GM23248 (cell line): Measurements from ENCODE around the gene FRMD5. TPM values are rescaled to one million over a fixed set of nuclear protein-coding genes. Genes with fewer than 3 reads are reported as not detected.

Source experiments
- DNase-seq: peaks from one replicate; pipeline ENCODE4 v3.0.0-alpha.2; 2015
- H2AFZ ChIP-seq: fragments of 200-600 bp; sonication (generic); 2 replicates; pipeline ENCODE4 v1.6.1; 2016; ENCODE audit warnings: antibody characterized with exemption
- H3F3A ChIP-seq: fragments of 200-600 bp; sonication (generic); 2 replicates; pipeline ENCODE4 v1.6.1; 2016; ENCODE audit warnings: mild to moderate bottlenecking, antibody characterized with exemption, mixed run types; ENCODE audit not compliant: insufficient read depth
- H3K27ac ChIP-seq: fragments of 200-600 bp; sonication (generic); 2 replicates; pipeline ENCODE4 v1.5.1; 2016; ENCODE audit warnings: mild to moderate bottlenecking
- H3K27me3 ChIP-seq: fragments of 200-600 bp; sonication (generic); replicated peaks from 2 replicates; pipeline ENCODE4 v1.6.1; 2016; ENCODE audit warnings: mild to moderate bottlenecking; ENCODE audit not compliant: insufficient read depth
- H3K36me3 ChIP-seq: fragments of 200-600 bp; sonication (generic); 2 replicates; pipeline ENCODE4 v1.6.1; 2016; ENCODE audit warnings: low read depth, mild to moderate bottlenecking
- H3K4me1 ChIP-seq: fragments of 200-600 bp; sonication (generic); 2 replicates; pipeline ENCODE4 v1.6.1; 2016; ENCODE audit warnings: mild to moderate bottlenecking; ENCODE audit not compliant: insufficient read depth
- H3K4me2 ChIP-seq: fragments of 200-600 bp; sonication (generic); one replicate; pipeline ENCODE4 v1.6.1; 2016; ENCODE audit warnings: mild to moderate bottlenecking; ENCODE audit not compliant: unreplicated experiment
- H3K4me3 ChIP-seq: fragments of 200-600 bp; sonication (generic); 2 replicates; pipeline ENCODE4 v1.5.1; 2016; ENCODE audit warnings: mild to moderate bottlenecking
- H3K79me2 ChIP-seq: fragments of 200-600 bp; sonication (generic); 2 replicates; pipeline ENCODE4 v1.6.1; 2016; ENCODE audit warnings: mild to moderate bottlenecking; ENCODE audit not compliant: insufficient read depth
- H3K9ac ChIP-seq: fragments of 200-600 bp; sonication (generic); 2 replicates; pipeline ENCODE4 v1.6.1; 2016; ENCODE audit warnings: mild to moderate bottlenecking
- H3K9me2 ChIP-seq: fragments of 200-600 bp; sonication (generic); 2 replicates; pipeline ENCODE4 v1.6.1; 2016; ENCODE audit warnings: mixed run types, mild to moderate bottlenecking, moderate library complexity; ENCODE audit not compliant: insufficient read depth
- H3K9me3 ChIP-seq: fragments of 200-600 bp; sonication (generic); one replicate; pipeline ENCODE4 v1.6.1; 2017; ENCODE audit warnings: low read depth
- H4K20me1 ChIP-seq: fragments of 200-600 bp; sonication (generic); 2 replicates; pipeline ENCODE4 v1.6.0; 2016; ENCODE audit not compliant: insufficient read depth
- EZH2 ChIP-seq: fragments of 200-600 bp; sonication (generic); IDR thresholded peaks from 2 replicates; pipeline ENCODE4 v1.6.1; 2018; ENCODE audit warnings: antibody characterized with exemption, mild to moderate bottlenecking; ENCODE audit not compliant: insufficient read depth, poor library complexity, severe bottlenecking
- EZH2phosphoT487 ChIP-seq: fragments of 200-600 bp; sonication (generic); IDR thresholded peaks from 2 replicates; pipeline ENCODE4 v1.6.1; 2018; ENCODE audit warnings: antibody characterized with exemption, moderate library complexity, mild to moderate bottlenecking, low read depth; ENCODE audit not compliant: insufficient read depth
- WGBS, 2 experiments: methylation state at CpG; one replicate each; pipeline ENCODE4 v1.1.6; 2015 to 2017; ENCODE audit warnings: low lambda C conversion rate in 2 of 2, low coverage in 1 of 2; ENCODE audit errors: missing lambda C conversion rate in 2 of 2; 5-methylcytosine and 5-hydroxymethylcytosine counted together
- in situ Hi-C: fragments of 300-500 bp; cut with MboI; formaldehyde crosslinking; loops from 2 replicates; pipeline ENCODE4 v1.15.0; 2020
- polyA plus RNA-seq: library from polyadenylated mRNA; unstranded; fragments of >200 nt; fragmentation: Nextera tagmentation; extraction: Ambion mirVana; gene quantifications from 2 replicates; pipeline ENCODE4 v1.2.1, GENCODE V29; 2016
- total RNA-seq: library from RNA; depleted of rRNA; stranded (reverse); fragments of >200 nt; shearing (Covaris generic); gene quantifications from 2 replicates; pipeline ENCODE4 v1.2.3, GENCODE V29; 2014

Gene FRMD5
- total and polyA plus RNA-seq, 2 experiments from 2014 or later: 0.65 to 2.9 TPM

DNA sequence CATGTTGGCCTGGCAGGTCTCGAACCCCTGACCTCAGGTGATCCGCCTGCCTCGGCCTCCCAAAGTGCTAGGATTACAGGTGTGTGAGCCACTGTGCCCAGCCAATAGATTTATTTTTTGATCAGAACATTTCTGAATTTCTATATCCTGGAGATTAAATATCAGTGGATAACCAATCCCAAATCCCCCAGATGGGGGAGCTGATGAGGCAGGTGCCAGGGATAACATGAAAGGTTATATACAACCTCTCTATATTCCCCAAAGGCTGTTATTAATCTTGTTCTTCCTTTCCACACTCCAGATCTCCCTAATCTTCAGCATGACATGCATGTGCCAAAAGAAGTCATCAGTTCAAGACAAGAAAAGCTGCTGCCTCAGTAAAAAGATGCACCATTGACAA is 256.0 kb downstream of the FRMD5 start:
- Histone ChIP-seq H3K4me3 (no peak overlapping the region), H3K36me3 (no peaks in the 10 kb centered on the region), H2AFZ (no peak overlapping the region), H3K27ac (no peak overlapping the region), H3K9me3 (no peaks in the 10 kb centered on the region), H3K27me3 (no peaks in the 10 kb centered on the region), H3K4me2 (no peak overlapping the region), H3K4me1 (peaks cover 8% of the 10 kb centered on the region), H3K79me2 (no peaks in the 10 kb centered on the region), H4K20me1 (no peaks in the 10 kb centered on the region), H3F3A (no peaks in the 10 kb centered on the region; the same call in 1 of the 2 replicates), H3K9ac (no peak overlapping the region), H3K9me2 (no peaks in the 10 kb centered on the region)
- in situ Hi-C loops: no loop called here
- 40 to 51% methylated on average over 3 of the region's 3 CpGs for WGBS, 2 experiments
- peak; percentile 45 for DNase-seq
- TF ChIP-seq EZH2phosphoT487 (no peak), EZH2 (no peak)

GRCh38 chr15:43934480-43934879 is 260.6 kb downstream of the FRMD5 start:
- Histone ChIP-seq H3K4me1 (peaks cover 9% of the 10 kb centered on the region), H3K36me3 (no peaks in the 10 kb centered on the region), H2AFZ (no peak overlapping the region), H3K4me3 (no peak overlapping the region), H3K9me2 (no peaks in the 10 kb centered on the region), H3K27ac (no peak overlapping the region), H3K9me3 (no peaks in the 10 kb centered on the region), H4K20me1 (no peaks in the 10 kb centered on the region), H3K27me3 (no peaks in the 10 kb centered on the region), H3K79me2 (no peaks in the 10 kb centered on the region), H3K9ac (no peak overlapping the region), H3K4me2 (no peak overlapping the region), H3F3A (no peaks in the 10 kb centered on the region)
- peak; percentile 65 for DNase-seq
- WGBS, 2 experiments: 74 to 77% methylated on average over 6 of the region's 6 CpGs
- no peak for TF ChIP-seq EZH2phosphoT487
- TF ChIP-seq EZH2: no peak
- in situ Hi-C loops: no loop called here

DNA sequence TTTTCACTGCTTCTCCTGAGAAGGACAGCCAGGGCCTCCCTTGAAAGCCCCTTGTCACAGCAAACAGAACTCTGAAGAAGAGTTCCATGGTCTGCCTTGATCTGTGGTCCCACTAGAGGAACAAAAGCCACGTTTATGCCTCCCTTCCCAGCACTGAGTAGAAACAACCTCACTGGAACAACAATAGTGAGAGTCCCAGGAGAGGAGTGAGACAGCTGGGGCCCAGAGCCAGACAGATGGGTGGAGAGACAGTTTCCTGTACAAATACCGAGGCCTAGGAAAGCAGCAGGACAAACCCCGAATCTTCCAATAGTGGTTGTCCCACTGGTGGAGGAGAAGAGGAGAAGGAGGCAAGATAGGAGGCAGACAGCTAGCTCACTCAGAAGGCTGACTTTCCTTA is 262.2 kb downstream of the FRMD5 start:
- Histone ChIP-seq H3K27ac (no peak overlapping the region), H3K9me3 (no peaks in the 10 kb centered on the region), H3K27me3 (no peaks in the 10 kb centered on the region), H3K4me3 (no peak overlapping the region), H3F3A (no peaks in the 10 kb centered on the region), H3K36me3 (no peaks in the 10 kb centered on the region), H3K79me2 (no peaks in the 10 kb centered on the region), H3K4me1 (peaks cover 9% of the 10 kb centered on the region), H3K4me2 (no peak overlapping the region), H3K9ac (no peak overlapping the region), H2AFZ (peak overlapping the region; percentile 55), H4K20me1 (no peaks in the 10 kb centered on the region), H3K9me2 (no peaks in the 10 kb centered on the region)
- 17 to 31% methylated on average over 3 of the region's 3 CpGs for WGBS, 2 experiments
- no peak for TF ChIP-seq EZH2phosphoT487
- TF ChIP-seq EZH2: no peak
- peak; percentile 46 for DNase-seq
- in situ Hi-C loops: no loop called here

DNA sequence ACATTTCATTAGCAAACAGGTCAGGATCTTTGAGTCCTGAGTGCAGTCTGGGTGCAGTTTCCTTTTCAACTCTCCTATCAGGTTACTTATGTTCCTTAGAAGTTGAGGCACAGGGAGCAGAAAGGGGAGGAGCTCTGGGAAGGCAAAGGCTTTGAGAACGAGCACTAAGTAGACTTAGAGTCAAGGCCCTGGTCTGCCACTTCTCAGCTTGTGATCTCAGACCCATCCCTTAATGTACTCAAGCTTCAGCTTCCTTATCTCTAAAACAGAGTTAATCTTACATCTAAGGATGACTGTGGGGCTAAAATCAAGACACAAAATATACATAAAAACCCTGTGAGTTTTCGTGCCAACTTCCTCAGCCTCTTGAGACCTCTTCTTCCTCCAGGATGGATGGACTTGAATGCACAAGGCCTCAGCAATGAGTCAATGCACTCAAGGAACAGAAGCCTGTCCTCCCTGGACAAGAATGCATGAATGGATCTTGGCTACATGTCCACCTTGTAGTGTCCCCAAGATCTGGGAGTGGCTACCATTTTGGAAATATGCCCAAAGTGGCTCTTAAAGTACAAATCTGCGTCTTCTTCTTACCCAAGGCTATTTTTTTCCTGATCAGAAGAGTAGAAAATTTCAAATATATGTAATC is 263.2 kb downstream of the FRMD5 start:
- DNase-seq: no peak
- in situ Hi-C loops: no loop called here
- Histone ChIP-seq H3K27ac (no peak overlapping the region), H4K20me1 (no peaks in the 10 kb centered on the region), H3K4me3 (no peak overlapping the region), H3K4me1 (peaks cover 9% of the 10 kb centered on the region), H3K9me3 (no peaks in the 10 kb centered on the region), H3F3A (no peaks in the 10 kb centered on the region), H3K4me2 (no peak overlapping the region), H3K9ac (no peak overlapping the region), H3K79me2 (no peaks in the 10 kb centered on the region), H2AFZ (no peak overlapping the region), H3K9me2 (no peaks in the 10 kb centered on the region), H3K27me3 (no peaks in the 10 kb centered on the region), H3K36me3 (no peaks in the 10 kb centered on the region)
- 88 to 98% methylated on average over 3 of the region's 3 CpGs for WGBS, 2 experiments
- TF ChIP-seq EZH2phosphoT487 (no peak), EZH2 (no peak)
